ENCODE results near the gene SPDYA.
A peak's percentile ranks its signal among the peaks of the same experiment; 100 is the strongest.
"Not testable (repeated sequence)": the region's sequence is repeated elsewhere in the genome, so short reads cannot be mapped to it uniquely, and the experiment has no call there.

SPDYA gene

GRCh38 chr2:28810384-28811285 lies at the start of gene SPDYA:
TSS of gene SPDYA (plus strand) at chr2:28810834. CDS start at chr2:28816015, 5,181 bp downstream.
- DNase-seq: peak; percentile 20 to 96 (median 68)
- intact Hi-C loops (cut with DNase I): no loop called here

- intact Hi-C loops (cut with DNase I): no loop called here
- DNase-seq: no peak
Measured at GRCh38 chr2:28761420-28761819, 49.2 kb upstream of the SPDYA start.

DNA sequence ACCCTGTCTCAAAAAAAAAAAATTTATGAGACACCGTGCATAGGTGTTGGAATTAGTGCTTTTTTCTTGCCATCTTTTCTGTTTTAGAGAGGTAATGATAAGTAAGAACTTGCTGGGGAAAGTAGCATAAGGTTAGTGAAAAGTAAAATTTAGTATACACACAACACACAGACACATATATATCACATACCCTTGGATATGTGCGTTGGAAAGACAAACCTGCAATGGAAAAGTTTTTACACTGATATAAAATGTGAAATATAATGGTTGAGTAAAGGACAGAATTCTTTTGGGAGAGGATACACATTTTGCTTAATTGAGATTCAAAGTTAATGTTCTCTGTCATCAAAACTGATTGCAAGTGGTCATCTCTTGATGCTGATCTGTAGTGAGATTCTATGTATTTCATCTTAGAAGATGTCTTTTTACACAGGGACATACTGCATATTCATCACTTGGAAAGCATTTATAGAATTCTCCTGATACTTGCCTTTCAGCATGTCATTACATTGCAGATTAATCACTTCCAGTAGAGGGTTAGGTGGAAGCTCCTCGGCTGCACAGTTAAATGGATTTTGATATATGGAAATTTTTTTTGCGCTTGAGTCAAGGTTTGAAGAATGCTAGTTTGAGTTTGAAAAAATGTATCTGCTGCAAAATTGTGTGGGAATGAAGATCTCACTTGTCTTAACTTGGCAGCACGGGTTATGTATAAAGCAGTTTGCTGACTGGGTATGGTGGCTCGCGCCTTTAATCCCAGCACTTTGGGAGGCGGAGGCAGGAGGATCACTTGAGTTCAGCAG lies 45.5 kb upstream of the SPDYA start:
- DNase-seq: no peak
- intact Hi-C loops (cut with DNase I): no loop called here

GRCh38 chr2:28766070-28766469 lies 44.6 kb upstream of the SPDYA start:
- intact Hi-C loops (cut with DNase I): no loop called here

DNA sequence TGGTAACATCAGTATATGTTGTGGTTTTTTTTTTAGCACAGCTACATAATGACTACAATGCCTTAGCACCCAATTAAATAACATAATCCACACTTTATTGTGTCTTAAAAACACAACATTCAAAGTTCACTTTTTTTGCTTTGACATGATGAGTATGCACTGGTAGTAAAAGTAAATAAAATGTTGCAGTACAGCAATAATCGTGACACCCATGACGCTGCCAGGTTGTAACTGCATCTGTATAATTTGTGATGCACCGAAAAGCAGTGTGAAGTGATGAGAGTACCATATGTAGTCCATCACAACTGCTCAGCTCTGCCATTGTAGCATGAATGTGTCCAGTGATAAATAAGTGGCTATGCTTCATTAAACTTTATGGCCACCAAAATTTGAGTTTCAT lies 43.3 kb upstream of the SPDYA start:
- intact Hi-C loops (cut with DNase I): no loop called here
- no peak for DNase-seq

More at GRCh38 chr2:28766070-28766469, 44.6 kb upstream of the SPDYA start:
- no peak for DNase-seq

DNA sequence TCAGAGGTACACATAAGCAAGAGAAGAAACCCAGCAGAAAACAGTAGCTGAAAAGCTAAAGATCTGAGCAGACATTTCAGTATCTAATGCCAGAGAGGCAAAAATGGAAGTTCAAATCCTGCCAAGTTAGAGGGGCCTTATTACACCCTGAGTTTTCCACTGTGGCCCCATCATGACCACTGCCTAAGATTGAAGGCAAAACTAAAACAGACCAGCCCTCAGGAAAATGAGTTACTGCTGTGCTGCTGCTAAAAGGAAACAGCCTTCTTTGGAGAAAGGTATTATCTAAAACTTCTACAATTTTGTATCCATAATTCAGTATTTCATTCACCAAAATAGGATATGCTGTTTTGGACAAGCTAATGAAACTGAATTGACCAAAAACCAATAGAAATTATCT lies 42.2 kb upstream of the SPDYA start:
- intact Hi-C loops (cut with DNase I): no loop called here
- no peak for DNase-seq

GRCh38 chr2:28768952-28769351 lies 41.7 kb upstream of the SPDYA start:
- DNase-seq: no peak
- intact Hi-C loops (cut with DNase I): no loop called here

DNA sequence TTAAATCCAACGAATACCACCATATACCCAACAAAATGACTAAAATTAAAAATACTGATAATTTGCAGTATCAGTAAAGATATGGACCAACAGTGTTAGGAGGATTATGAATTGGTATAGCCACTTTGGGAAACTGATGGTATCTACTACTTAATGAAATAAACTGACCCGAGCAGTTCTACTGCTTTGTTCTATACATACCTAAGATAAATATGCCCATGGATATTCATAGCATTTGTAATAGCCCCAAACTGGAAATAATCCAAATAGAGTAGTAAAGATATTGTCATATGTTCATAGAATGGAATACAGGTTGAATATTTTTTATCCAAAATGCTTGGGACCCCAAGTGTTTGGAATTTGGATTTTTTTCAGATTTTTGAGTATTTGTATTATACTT lies 38.3 kb upstream of the SPDYA start:
- intact Hi-C loops (cut with DNase I): no loop called here
- DNase-seq: no peak

DNA sequence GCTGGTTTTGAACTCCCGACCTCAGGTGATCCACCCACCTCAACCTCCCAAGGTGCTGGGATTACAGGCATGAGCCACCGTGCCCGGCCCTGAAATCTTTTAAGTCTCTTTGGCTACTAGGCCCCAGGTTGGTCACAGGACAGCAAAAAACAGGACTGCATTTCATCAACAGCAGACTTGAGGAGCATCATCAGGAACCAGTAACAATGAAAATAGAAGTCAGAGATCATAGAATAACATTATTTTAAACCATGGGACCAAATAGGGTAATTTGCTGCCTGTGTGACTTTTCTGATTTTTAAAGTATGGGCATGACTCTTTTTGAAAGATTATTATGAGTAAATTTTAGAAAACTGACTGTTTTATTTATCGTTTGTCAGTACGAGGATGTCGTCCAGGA lies 34.2 kb upstream of the SPDYA start:
- peak in 1 of 10 donors; percentile 62 for DNase-seq
- intact Hi-C loops (cut with DNase I): no loop called here

DNA sequence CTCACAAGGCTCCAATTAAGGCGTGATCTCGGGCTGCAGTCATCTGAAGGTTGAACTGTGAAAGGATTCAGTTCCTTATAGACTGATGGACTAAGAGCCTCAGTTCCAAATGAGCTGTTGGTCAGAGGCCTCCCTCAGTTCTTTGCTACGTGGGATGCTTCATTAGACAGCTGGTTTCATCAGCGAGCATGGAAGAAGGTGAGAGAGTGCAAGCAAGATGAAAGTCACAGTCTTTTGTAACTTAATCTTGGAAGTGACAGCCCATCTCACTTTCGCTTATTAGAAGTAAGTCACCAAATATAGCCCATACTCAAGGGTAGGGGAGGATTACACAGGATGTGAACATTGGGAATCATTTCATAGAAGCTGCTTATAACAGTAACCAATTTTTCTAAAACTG lies 32.2 kb upstream of the SPDYA start:
- intact Hi-C loops (cut with DNase I): no loop called here
- no peak for DNase-seq

- intact Hi-C loops (cut with DNase I): no loop called here
Measured at GRCh38 chr2:28779001-28779400, 31.6 kb upstream of the SPDYA start.

DNA sequence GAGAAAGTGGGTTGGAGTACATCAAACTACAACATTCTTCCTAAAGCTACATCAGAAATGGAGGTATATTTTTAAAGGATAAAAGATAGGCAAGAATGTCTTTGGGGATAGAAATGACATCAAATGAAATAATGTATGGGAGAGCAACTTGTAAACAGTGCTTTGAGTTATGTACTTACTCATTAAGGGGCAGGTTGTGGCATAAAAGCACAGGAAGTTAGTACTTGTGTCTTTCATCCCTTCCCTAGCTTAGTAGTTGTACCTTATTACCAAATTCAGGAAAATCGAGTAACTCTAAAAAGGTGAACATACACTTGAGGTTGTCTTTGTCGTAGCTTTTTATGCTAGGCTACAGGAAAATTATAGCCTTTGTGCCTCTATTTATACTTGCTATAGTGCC lies 30.1 kb upstream of the SPDYA start:
- intact Hi-C loops (cut with DNase I): no loop called here
- no peak for DNase-seq

More at GRCh38 chr2:28779001-28779400, 31.6 kb upstream of the SPDYA start:
- DNase-seq: no peak

GRCh38 chr2:28782423-28782822 lies 28.2 kb upstream of the SPDYA start:
- DNase-seq: no peak
- intact Hi-C loops (cut with DNase I): no loop called here

DNA sequence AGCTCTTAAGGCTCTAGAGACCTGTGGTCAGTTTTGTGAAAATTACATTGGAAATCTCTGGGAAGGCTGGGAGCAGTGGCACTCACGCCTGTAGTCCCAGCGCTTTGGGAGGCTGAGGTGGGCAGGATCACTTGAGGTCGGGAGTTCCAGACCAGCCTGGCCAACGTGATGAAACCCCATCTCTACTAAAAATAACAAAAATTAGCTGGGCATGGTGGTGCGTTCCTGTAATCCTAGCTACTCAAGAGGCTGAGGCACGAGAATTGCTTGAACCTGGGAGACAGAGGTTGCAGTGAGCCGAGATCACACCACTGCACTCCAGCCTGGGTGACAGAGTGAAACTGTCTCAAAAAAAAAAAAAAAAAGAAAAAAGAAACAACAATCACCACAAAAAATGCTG lies 26.1 kb upstream of the SPDYA start:
- DNase-seq: peak in 1 of 10 donors; percentile 76
- intact Hi-C loops (cut with DNase I): not testable (repeated sequence)

DNA sequence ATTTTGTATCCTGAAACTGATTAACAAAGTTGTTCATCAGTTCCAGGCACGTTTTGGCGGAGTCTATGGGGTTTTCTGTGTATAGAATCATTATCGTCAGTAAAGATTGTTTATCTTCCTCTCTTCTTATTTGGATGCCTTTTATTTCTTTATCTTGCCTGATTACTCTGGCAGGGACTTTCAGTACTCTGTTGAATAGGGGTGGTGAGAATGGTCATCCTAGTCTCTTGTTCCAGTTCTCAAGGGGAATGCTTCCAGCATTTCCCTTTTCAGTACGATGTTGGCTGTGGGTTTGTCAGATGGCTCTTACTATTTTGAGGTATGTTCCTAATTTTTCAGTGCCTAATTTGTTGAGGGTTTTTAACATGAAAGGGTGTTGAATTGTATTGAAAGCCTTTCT lies 14.0 kb upstream of the SPDYA start:
- intact Hi-C loops (cut with DNase I): no loop called here
- DNase-seq: no peak

DNA sequence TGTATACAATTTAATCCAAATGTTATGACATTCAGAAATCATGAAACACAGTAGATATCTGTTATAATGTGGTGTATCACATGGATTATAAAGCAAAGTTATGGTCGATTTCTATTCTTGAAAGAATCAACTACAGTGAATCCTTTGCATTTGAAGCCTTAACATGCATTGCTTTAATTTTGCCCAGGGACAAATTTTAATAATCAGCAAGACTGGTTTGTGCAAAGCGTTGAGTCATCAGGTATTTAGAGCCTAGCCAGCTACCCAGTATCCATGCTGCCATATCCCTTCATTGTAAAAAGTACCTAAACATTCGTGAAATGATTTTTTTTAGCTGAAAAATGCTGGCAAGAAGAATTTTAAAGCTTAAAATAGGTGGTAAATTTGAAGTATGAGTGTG lies 8.9 kb upstream of the SPDYA start:
- intact Hi-C loops (cut with DNase I): no loop called here
- DNase-seq: no peak

- no peak for DNase-seq
- intact Hi-C loops (cut with DNase I): no loop called here
Measured at GRCh38 chr2:28802975-28803429, 7.6 kb upstream of the SPDYA start.

DNA sequence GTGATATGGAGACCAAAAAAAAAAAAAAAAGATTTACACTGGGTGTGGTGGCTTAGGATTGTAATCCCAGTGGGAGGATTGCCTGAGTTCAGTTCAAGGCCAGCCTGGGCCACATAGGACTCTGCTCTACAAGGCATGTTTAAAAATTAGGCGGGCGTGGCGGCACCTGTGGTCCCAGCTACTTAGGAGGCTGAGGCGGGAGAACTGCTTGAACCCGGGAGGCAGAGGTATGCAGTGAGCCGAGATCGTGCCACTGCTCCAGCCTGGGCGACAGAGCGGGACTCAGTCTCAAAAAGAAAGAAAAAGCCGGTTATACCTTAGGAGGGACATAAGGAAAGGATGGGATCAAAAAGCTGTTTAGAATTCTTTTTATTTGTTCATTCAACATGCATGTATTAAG lies 707 bp upstream of the SPDYA start:
- intact Hi-C loops (cut with DNase I): no loop called here
- peak in 2 of 10 donors; percentile 54 to 62 for DNase-seq

GRCh38 chr2:28818053-28818452 lies 7.4 kb downstream of the SPDYA start:
- no peak for DNase-seq
- intact Hi-C loops (cut with DNase I): no loop called here

DNA sequence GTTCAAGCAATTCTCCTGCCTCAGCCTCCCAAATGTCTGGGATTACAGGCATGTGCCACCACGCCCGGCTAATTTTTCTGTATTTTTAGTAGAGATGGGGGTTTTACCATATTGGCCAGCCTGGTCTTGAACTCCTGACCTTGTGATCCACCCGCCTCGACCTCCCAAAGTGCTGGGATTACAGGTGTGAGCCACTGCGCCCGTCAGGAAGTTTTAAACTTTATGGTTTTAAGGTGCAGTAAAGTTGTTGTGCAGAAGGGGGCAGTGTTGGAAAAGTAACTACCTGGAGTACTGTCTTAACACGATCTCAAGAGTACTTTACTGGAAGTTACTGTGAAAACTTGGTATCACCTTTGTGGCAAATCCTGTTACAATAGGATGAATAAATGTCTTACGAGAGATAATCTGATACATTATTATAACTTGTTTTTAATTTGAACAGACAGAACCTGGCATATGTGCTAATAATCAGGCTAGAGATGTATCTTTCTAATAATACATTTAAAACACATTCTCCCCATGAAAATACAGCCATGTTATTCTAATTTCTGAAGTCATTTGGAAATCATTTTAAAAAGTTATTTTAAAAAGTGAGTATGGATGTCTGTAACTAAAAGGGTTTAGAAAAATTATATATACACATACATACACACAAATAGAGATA lies 10.8 kb downstream of the SPDYA start:
- peak in 1 of 10 donors; percentile 25 for DNase-seq
- intact Hi-C loops (cut with DNase I): no loop called here

DNA sequence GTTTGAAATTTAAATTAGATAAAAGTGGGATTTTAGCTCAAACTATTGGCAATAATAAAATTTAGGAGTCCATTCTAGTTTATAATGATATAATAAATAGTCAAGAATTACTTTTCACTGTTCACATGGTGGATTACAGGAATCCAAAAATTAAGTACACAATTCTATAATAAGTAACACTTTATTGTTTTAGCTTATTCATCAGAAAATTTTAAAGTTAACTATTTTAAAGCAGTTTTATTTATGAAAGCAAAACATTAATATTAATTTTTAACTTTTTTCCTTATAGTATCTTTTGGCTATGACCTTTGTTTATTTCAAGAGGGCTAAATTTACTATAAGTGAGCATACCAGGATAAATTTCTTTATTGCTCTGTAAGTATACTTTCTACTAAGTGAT lies 11.4 kb downstream of the SPDYA start:
- intact Hi-C loops (cut with DNase I): no loop called here
- DNase-seq: no peak
